Measurements from ENCODE around the gene PIGO. TPM values are rescaled to one million over a fixed set of nuclear protein-coding genes. Genes with fewer than 3 reads are reported as not detected.

PIGO gene
- polyA plus RNA-seq, 3 donors: 13.5 to 17.8 (median 15.0) TPM

- 92 to 96% (median 95%) methylated on average over 6 of the region's 6 CpGs for WGBS, 3 donors
- no peak overlapping the region for H3K27ac ChIP-seq (ENCODE audit: low read depth, low read length)
Measured at GRCh38 chr9:35108461-35108860, 12.1 kb upstream of the PIGO start.

GRCh38 chr9:35107297-35108290, 11.2 kb upstream of the PIGO start:
- 77 to 80% (median 79%) methylated on average over 16 to 18 of the region's 18 CpGs for WGBS, 3 donors
- no peak overlapping the region for H3K27ac ChIP-seq (ENCODE audit: low read depth, low read length)

GRCh38 chr9:35106343-35106730, 9.9 kb upstream of the PIGO start:
- no peak overlapping the region for H3K27ac ChIP-seq (ENCODE audit: low read depth, low read length)
- 80 to 91% (median 86%) methylated on average over 7 of the region's 7 CpGs for WGBS, 3 donors

GRCh38 chr9:35105571-35106342, 9.4 kb upstream of the PIGO start:
- 92 to 94% (median 92%) methylated on average over 13 of the region's 13 CpGs for WGBS, 3 donors
- H3K27ac ChIP-seq (ENCODE audit: low read depth, low read length): no peak overlapping the region

GRCh38 chr9:35105126-35105525, 8.7 kb upstream of the PIGO start:
- H3K27ac ChIP-seq (ENCODE audit: low read depth, low read length): no peak overlapping the region
- 91% methylated on average over 12 of the region's 12 CpGs for WGBS, 3 donors

GRCh38 chr9:35104586-35104985, 8.2 kb upstream of the PIGO start:
- WGBS, 3 donors: 89 to 92% (median 90%) methylated on average over 4 of the region's 4 CpGs
- no peak overlapping the region for H3K27ac ChIP-seq (ENCODE audit: low read depth, low read length)

- peak overlapping the region; percentile 11 for H3K27ac ChIP-seq (ENCODE audit: low read depth, low read length)
- WGBS, 3 donors: 35 to 41% (median 40%) methylated on average over 5 of the region's 5 CpGs
Measured at GRCh38 chr9:35103660-35104191, 7.3 kb upstream of the PIGO start.

- 0 to 1% (median 1%) methylated on average over 57 of the region's 57 CpGs for WGBS, 3 donors
- H3K27ac ChIP-seq (ENCODE audit: low read depth, low read length): peak within 1 kb of the TSS; percentile 11
Measured at GRCh38 chr9:35102769-35103659, 6.6 kb upstream of the PIGO start, which contains the start of gene STOML2. STOML2 (minus strand) TSS chr9:35103131; CDS start chr9:35103094, 37 bp downstream.

- no peak overlapping the region for H3K27ac ChIP-seq (ENCODE audit: low read depth, low read length)
- WGBS, 3 donors: 2 to 4% (median 3%) methylated on average over 10 of the region's 10 CpGs
Measured at GRCh38 chr9:35102465-35102768, 6.0 kb upstream of the PIGO start.

- no peak overlapping the region for H3K27ac ChIP-seq (ENCODE audit: low read depth, low read length)
- WGBS, 3 donors: 82 to 90% (median 87%) methylated on average over 3 of the region's 3 CpGs
Measured at GRCh38 chr9:35097573-35097972, 1.2 kb upstream of the PIGO start.

- 94 to 97% (median 95%) methylated on average over 17 of the region's 17 CpGs for WGBS, 3 donors
- H3K27ac ChIP-seq (ENCODE audit: low read depth, low read length): no peak overlapping the region
Measured at GRCh38 chr9:35091536-35091935, 4.9 kb downstream of the PIGO start.

GRCh38 chr9:35089434-35089833, 7.0 kb downstream of the PIGO start:
- H3K27ac ChIP-seq (ENCODE audit: low read depth, low read length): no peak overlapping the region
- 97 to 100% (median 99%) methylated on average over 2 of the region's 2 CpGs for WGBS, 3 donors

- 53 to 88% (median 62%) methylated on average over 2 of the region's 2 CpGs for WGBS, 3 donors
- H3K27ac ChIP-seq (ENCODE audit: low read depth, low read length): no peak overlapping the region
Measured at GRCh38 chr9:35085078-35085477, 11.3 kb downstream of the PIGO start.

- 0% methylated on average over 66 to 67 of the region's 67 CpGs for WGBS, 3 donors
- H3K27ac ChIP-seq (ENCODE audit: low read depth, low read length): no peak within 1 kb of the TSS
Measured at GRCh38 chr9:35079426-35080341, 16.7 kb downstream of the PIGO start, which contains the start of gene FANCG. FANCG (minus strand) TSS chr9:35079942; CDS start chr9:35079524, 418 bp downstream.

- WGBS, 3 donors: 3 to 7% (median 6%) methylated on average over 10 of the region's 10 CpGs
- no peak overlapping the region for H3K27ac ChIP-seq (ENCODE audit: low read depth, low read length)
Measured at GRCh38 chr9:35079041-35079425, 17.4 kb downstream of the PIGO start.

GRCh38 chr9:35078066-35078465, 18.3 kb downstream of the PIGO start:
- H3K27ac ChIP-seq (ENCODE audit: low read depth, low read length): no peak overlapping the region
- WGBS, 3 donors: 60 to 75% (median 68%) methylated on average over 4 of the region's 4 CpGs

- H3K27ac ChIP-seq (ENCODE audit: low read depth, low read length): no peak overlapping the region
- WGBS, 3 donors: 91 to 94% (median 93%) methylated on average over 4 of the region's 4 CpGs
Measured at GRCh38 chr9:35076848-35077247, 19.5 kb downstream of the PIGO start.

Data from adipose tissue (tissue), 3 donors.